ENCODE results near the gene DST.

GRCh38 chr6:56435326-56435725 lies 207.4 kb downstream of the DST start:
- TF ChIP-seq CTCF (IDR thresholded peaks at IDR 0.05 in 2 of 3, conservative IDR thresholded peaks at IDR 0.05 in 1 of 3; ENCODE audit: borderline replicate concordance in 1 of 3, insufficient read depth in 1 of 3, low read depth in 2 of 3, low read length in 2 of 3) (no peak), POLR2A (IDR thresholded peaks at IDR 0.05; ENCODE audit: borderline replicate concordance, extremely low read depth, insufficient read depth, insufficient read length) (no peak), EGR1 (IDR thresholded peaks at IDR 0.05; ENCODE audit: low read depth) (no peak), JUND (IDR thresholded peaks at IDR 0.05) (no peak), REST (IDR thresholded peaks at IDR 0.05; ENCODE audit: low read depth) (no peak), POLR2AphosphoS5 (IDR thresholded peaks at IDR 0.05; ENCODE audit: low read depth, low read length) (no peak), RAD21 (IDR thresholded peaks at IDR 0.05; ENCODE audit: low read depth) (no peak), CBX3 (IDR thresholded peaks at IDR 0.05; ENCODE audit: low read depth) (no peak), ATF3 (IDR thresholded peaks at IDR 0.05) (no peak), SP1 (IDR thresholded peaks at IDR 0.05; ENCODE audit: low read depth) (no peak), EZH2 (IDR thresholded peaks at IDR 0.05) (no peak)
